NCI-H1930 (cell line): ENCODE data around the gene LRRC8B.
"Not testable (repeated sequence)": the region's sequence is repeated elsewhere in the genome, so short reads cannot be mapped to it uniquely, and the experiment has no call there.

Experiments
- DNase-seq, 2 experiments: peaks; one replicate each; lab custom pipeline; 2025; lab: John Stamatoyannopoulos, UW

LRRC8B gene

GRCh38 chr1:89525169-89525855 is 683 bp downstream of the LRRC8B start:
- DNase-seq: peak; percentile 13 to 24

- DNase-seq: no peak
Measured at GRCh38 chr1:89527256-89527655, 2.6 kb downstream of the LRRC8B start.

GRCh38 chr1:89527750-89528381 is 3.2 kb downstream of the LRRC8B start:
- no peak for DNase-seq

- no peak for DNase-seq
Measured at GRCh38 chr1:89528382-89528780, 3.8 kb downstream of the LRRC8B start.

GRCh38 chr1:89529196-89529595 is 4.6 kb downstream of the LRRC8B start:
- DNase-seq: no peak

- DNase-seq: no peak
Measured at GRCh38 chr1:89530444-89531089, 5.9 kb downstream of the LRRC8B start.

- no peak for DNase-seq
Measured at GRCh38 chr1:89531480-89532139, 7.0 kb downstream of the LRRC8B start.

GRCh38 chr1:89532228-89532627 is 7.6 kb downstream of the LRRC8B start:
- DNase-seq: no peak

GRCh38 chr1:89532866-89533265 is 8.2 kb downstream of the LRRC8B start:
- DNase-seq: no peak

GRCh38 chr1:89535537-89535936 is 10.9 kb downstream of the LRRC8B start:
- DNase-seq: no peak

GRCh38 chr1:89536555-89537341 is 12.1 kb downstream of the LRRC8B start:
- no peak for DNase-seq

GRCh38 chr1:89538361-89538760 is 13.7 kb downstream of the LRRC8B start:
- DNase-seq: no peak

- no peak for DNase-seq
Measured at GRCh38 chr1:89539128-89539527, 14.5 kb downstream of the LRRC8B start.

GRCh38 chr1:89540406-89540970 is 15.9 kb downstream of the LRRC8B start:
- no peak for DNase-seq

- DNase-seq: no peak
Measured at GRCh38 chr1:89542345-89542744, 17.7 kb downstream of the LRRC8B start.

- DNase-seq: not testable (repeated sequence)
Measured at GRCh38 chr1:89543632-89544031, 19.0 kb downstream of the LRRC8B start.

GRCh38 chr1:89545264-89546038 is 20.8 kb downstream of the LRRC8B start:
- DNase-seq: no peak

- no peak for DNase-seq
Measured at GRCh38 chr1:89546082-89546889, 21.7 kb downstream of the LRRC8B start.

- DNase-seq: no peak
Measured at GRCh38 chr1:89546934-89547562, 22.4 kb downstream of the LRRC8B start.
